CD4-positive, alpha-beta memory T cell (primary cell): Measurements from ENCODE around the gene F11R. TPM values are rescaled to one million over a fixed set of nuclear protein-coding genes. Genes with fewer than 3 reads are reported as not detected.
"Not testable (repeated sequence)": the region's sequence is repeated elsewhere in the genome, so short reads cannot be mapped to it uniquely, and the experiment has no call there.

ENCODE experiments used
- CTCF ChIA-PET: fragments of 350-600 bp; sonication (Branson Sonifier 250); formaldehyde crosslinking; loops from one replicate; lab custom pipeline; 2021; ENCODE audit warnings: inconsistent platforms; ENCODE audit not compliant: partially characterized antibody; lab: Charles Lee
- POLR2A ChIA-PET: fragments of 350-600 bp; sonication (Branson Sonifier 250); formaldehyde crosslinking; loops from one replicate; lab custom pipeline; 2021; ENCODE audit not compliant: partially characterized antibody; lab: Charles Lee
- DNase-seq, 5 donors: peaks; one replicate each; pipeline versions ENCODE4 v3.0.0 to v3.0.0-alpha.2; 2020 to 2022; ENCODE audit warnings: mixed read lengths in 1 of 5
- H3K27ac ChIP-seq: one replicate; pipeline ENCODE4 v1.7.0; 2013; ENCODE audit warnings: low read depth, low read length
- H3K27me3 ChIP-seq: 2 replicates; pipeline ENCODE4 v1.7.0; 2013; ENCODE audit warnings: mild to moderate bottlenecking, low read length, moderate library complexity; ENCODE audit not compliant: insufficient read depth
- H3K36me3 ChIP-seq: 2 replicates; pipeline ENCODE4 v1.7.0; 2013; ENCODE audit warnings: mild to moderate bottlenecking, low read length, moderate library complexity; ENCODE audit not compliant: insufficient read depth
- H3K4me1 ChIP-seq: 2 replicates; pipeline ENCODE4 v1.7.0; 2013; ENCODE audit warnings: mild to moderate bottlenecking, low read length, moderate library complexity; ENCODE audit not compliant: insufficient read depth
- H3K4me3 ChIP-seq, 2 donors: one replicate each; pipeline ENCODE4 v1.7.0; 2013; ENCODE audit warnings: low read length in 2 of 2, mild to moderate bottlenecking in 1 of 2
- H3K9me3 ChIP-seq, 2 donors: one replicate each; pipeline ENCODE4 v1.7.0; 2013; ENCODE audit warnings: low read length in 2 of 2, control low read depth in 1 of 2; ENCODE audit not compliant: control insufficient read depth in 1 of 2
- H3K27ac Mint-ChIP-seq, 7 donors: one replicate each; pipeline ENCODE4 v1.8.0; 2020 to 2021; ENCODE audit warnings: mixed read lengths in 7 of 7, mild to moderate bottlenecking in 6 of 7, inconsistent platforms in 3 of 7, moderate library complexity in 3 of 7
- H3K27me3 Mint-ChIP-seq, 2 donors: one replicate each; pipeline ENCODE4 v1.8.0; 2020 to 2021; ENCODE audit warnings: mixed read lengths in 2 of 2
- H3K36me3 Mint-ChIP-seq, 2 donors: one replicate each; pipeline ENCODE4 v1.8.0; 2020 to 2021; ENCODE audit warnings: mixed read lengths in 2 of 2, inconsistent platforms in 1 of 2, mild to moderate bottlenecking in 1 of 2
- H3K4me1 Mint-ChIP-seq, 4 donors: one replicate each; pipeline ENCODE4 v1.8.0; 2020 to 2021; ENCODE audit warnings: mixed read lengths in 4 of 4, mild to moderate bottlenecking in 1 of 4
- H3K4me3 Mint-ChIP-seq, 8 donors: one replicate each; pipeline ENCODE4 v1.8.0; 2020 to 2021; ENCODE audit warnings: mixed read lengths in 8 of 8, mild to moderate bottlenecking in 7 of 8, moderate library complexity in 6 of 8, inconsistent platforms in 3 of 8
- H3K9me3 Mint-ChIP-seq, 8 donors: one replicate each; pipeline ENCODE4 v1.8.0; 2020 to 2021; ENCODE audit warnings: mixed read lengths in 8 of 8, mild to moderate bottlenecking in 5 of 8, inconsistent platforms in 3 of 8, moderate library complexity in 1 of 8
- intact Hi-C: fragments of 100-400 bp; cut with micrococcal nuclease; formaldehyde crosslinking; loops from one replicate; pipeline ENCODE4 v1.15.1; 2023
- polyA plus RNA-seq, 2 donors: library from polyadenylated mRNA; unstranded; fragments of 300-500 nt; fragmentation: Illumina TruSeq; gene quantifications; one replicate each; pipeline ENCODE4 v1.2.3, GENCODE V29; 2021
- total RNA-seq, 2 experiments: library from RNA; stranded (reverse); gene quantifications; one replicate each; pipeline ENCODE4 v1.2.3, GENCODE V29; 2021

Gene F11R
- total and polyA plus RNA-seq, 4 experiments from 2014 or later = 15.9 to 33.2 (median 23.2) TPM

- no peaks in the 10 kb centered on the region for H3K27me3 ChIP-seq
- peaks cover 47% of the 10 kb centered on the region for H3K4me1 ChIP-seq
- Mint-ChIP-seq H3K4me3 (peak within 1 kb of the TSS; percentile 87 to 95 (median 91)), H3K4me1 (peaks cover 25 to 56% (median 38%) of the 10 kb centered on the region in 4 donors), H3K9me3 (peaks cover 0 to 3% (median 0%) of the 10 kb centered on the region in 8 donors), H3K27ac (peak within 1 kb of the TSS; percentile 89 to 99 (median 97)), H3K27me3 (no peaks in the 10 kb centered on the region), H3K36me3 (peaks cover 23 to 41% of the 10 kb centered on the region in 2 donors)
- H3K36me3 ChIP-seq = peaks cover 40% of the 10 kb centered on the region
- intact Hi-C loops = loop anchor here (1.0 to 5.0 kb wide), 2 partner anchors 17 to 41 kb away; partner anchors contain the start of gene F11R
- ChIA-PET CTCF (interaction anchor here (0.7 to 10.7 kb wide), 11 partner anchors 19 to 253 kb away, joined by 3 to 171 read pairs (median 3); partner anchors contain the start of genes ARHGAP30, F11R, KLHDC9 and NIT1), POLR2A (interaction anchor here (0.6 to 21.2 kb wide), 16 partner anchors 9 to 410 kb away, joined by 3 to 602 read pairs (median 5); partner anchors contain the start of genes ARHGAP30, DEDD, F11R and KLHDC9)
- peak within 1 kb of the TSS; percentile 65 to 96 for H3K4me3 ChIP-seq
- peak; percentile 88 to 95 (median 89) for DNase-seq
- H3K27ac ChIP-seq = peak within 1 kb of the TSS; percentile 83
- no peaks in the 10 kb centered on the region for H3K9me3 ChIP-seq
Measured at GRCh38 chr1:161038523-161039153, 17.7 kb upstream of the F11R start, which contains the start of gene TSTD1. Gene TSTD1 (minus strand): TSS chr1:161038964. CDS start chr1:161038889, 75 bp downstream.

- Mint-ChIP-seq H3K4me3 (peak overlapping the region; percentile 87 to 95 (median 91)), H3K27ac (peak overlapping the region; percentile 89 to 99 (median 97)), H3K9me3 (peaks cover 0 to 3% (median 0%) of the 10 kb centered on the region in 8 donors), H3K4me1 (peaks cover 26 to 53% (median 35%) of the 10 kb centered on the region in 4 donors), H3K27me3 (no peaks in the 10 kb centered on the region), H3K36me3 (peaks cover 22 to 39% of the 10 kb centered on the region in 2 donors)
- peak overlapping the region; percentile 65 to 96 for H3K4me3 ChIP-seq
- peak overlapping the region; percentile 83 for H3K27ac ChIP-seq
- POLR2A ChIA-PET = interaction anchor here (1.0 to 21.2 kb wide), 14 partner anchors 10 to 409 kb away, joined by 3 to 602 read pairs (median 6); partner anchors contain the start of genes ARHGAP30, DEDD, F11R and KLHDC9
- H3K36me3 ChIP-seq = peaks cover 35% of the 10 kb centered on the region
- DNase-seq = no peak
- H3K27me3 ChIP-seq = no peaks in the 10 kb centered on the region
- intact Hi-C loops = loop anchor here (1.0 to 5.0 kb wide), 2 partner anchors 17 to 41 kb away; partner anchors contain the start of gene F11R
- no peaks in the 10 kb centered on the region for H3K9me3 ChIP-seq
- CTCF ChIA-PET = interaction anchor here (1.0 to 10.7 kb wide), 9 partner anchors 18 to 253 kb away, joined by 3 to 171 read pairs (median 3); partner anchors contain the start of genes ARHGAP30, F11R, KLHDC9 and NIT1
- H3K4me1 ChIP-seq = peaks cover 41% of the 10 kb centered on the region
Measured at GRCh38 chr1:161037661-161038522, 16.9 kb upstream of the F11R start.

GRCh38 chr1:161033751-161034150 is 12.8 kb upstream of the F11R start:
- H3K4me1 ChIP-seq = peaks cover 13% of the 10 kb centered on the region
- Mint-ChIP-seq H3K27ac (no peak overlapping the region), H3K4me3 (no peak overlapping the region), H3K4me1 (peaks cover 10 to 30% (median 16%) of the 10 kb centered on the region in 4 donors), H3K27me3 (no peaks in the 10 kb centered on the region), H3K9me3 (peaks cover 0 to under 1% (median 0%) of the 10 kb centered on the region in 8 donors), H3K36me3 (peaks cover under 1 to 2% of the 10 kb centered on the region in 2 donors)
- H3K27me3 ChIP-seq = no peaks in the 10 kb centered on the region
- H3K36me3 ChIP-seq = no peaks in the 10 kb centered on the region
- CTCF ChIA-PET = interaction anchor here (1.2 kb wide), 1 partner anchor 36 kb away, joined by 4 read pairs; no protein-coding TSS in a partner anchor
- intact Hi-C loops = no loop called here
- no peak for DNase-seq
- H3K9me3 ChIP-seq = no peaks in the 10 kb centered on the region
- no peak overlapping the region for H3K27ac ChIP-seq
- POLR2A ChIA-PET = interaction anchor here (1.0 to 4.6 kb wide), 2 partner anchors 12 to 20 kb away, joined by 3 to 18 read pairs; partner anchors contain the start of gene USF1
- H3K4me3 ChIP-seq = no peak overlapping the region

GRCh38 chr1:161032409-161032808 is 11.5 kb upstream of the F11R start:
- intact Hi-C loops = no loop called here
- H3K4me3 ChIP-seq = no peak overlapping the region
- H3K27ac ChIP-seq = no peak overlapping the region
- no peak overlapping the region for H3K4me3 Mint-ChIP-seq
- H3K27me3 ChIP-seq = no peaks in the 10 kb centered on the region
- H3K27me3 Mint-ChIP-seq = no peaks in the 10 kb centered on the region
- no peak for DNase-seq
- no peaks in the 10 kb centered on the region for H3K36me3 Mint-ChIP-seq
- no peak overlapping the region for H3K27ac Mint-ChIP-seq
- H3K4me1 Mint-ChIP-seq = peaks cover 5 to 17% (median 9%) of the 10 kb centered on the region in 4 donors
- no peaks in the 10 kb centered on the region for H3K36me3 ChIP-seq
- POLR2A ChIA-PET = interaction anchor here (0.6 to 4.6 kb wide), 3 partner anchors 12 to 38 kb away, joined by 3 to 18 read pairs (median 5); partner anchors contain the start of genes ARHGAP30, F11R and USF1
- no peaks in the 10 kb centered on the region for H3K9me3 ChIP-seq
- peaks cover 4% of the 10 kb centered on the region for H3K4me1 ChIP-seq
- CTCF ChIA-PET = interaction anchor here (0.8 to 1.2 kb wide), 2 partner anchors 35 to 37 kb away, joined by 3 to 4 read pairs; no protein-coding TSS in a partner anchor
- H3K9me3 Mint-ChIP-seq = no peaks in the 10 kb centered on the region

- H3K27ac Mint-ChIP-seq = peak overlapping the region in 1 of 7 donors; percentile 68
- no peaks in the 10 kb centered on the region for H3K36me3 ChIP-seq
- H3K4me3 Mint-ChIP-seq = no peak overlapping the region
- H3K4me1 Mint-ChIP-seq = peaks cover 4 to 13% (median 7%) of the 10 kb centered on the region in 4 donors
- DNase-seq = no peak
- no peaks in the 10 kb centered on the region for H3K4me1 ChIP-seq
- H3K36me3 Mint-ChIP-seq = peaks cover 0 to 4% of the 10 kb centered on the region in 2 donors
- peaks cover 0 to 5% (median 0%) of the 10 kb centered on the region in 8 donors for H3K9me3 Mint-ChIP-seq
- no peaks in the 10 kb centered on the region for H3K27me3 Mint-ChIP-seq
- intact Hi-C loops = no loop called here
- H3K27ac ChIP-seq = no peak overlapping the region
- H3K27me3 ChIP-seq = no peaks in the 10 kb centered on the region
- no peaks in the 10 kb centered on the region for H3K9me3 ChIP-seq
- CTCF ChIA-PET = interaction anchor here (0.8 kb wide), 1 partner anchor 37 kb away, joined by 3 read pairs; no protein-coding TSS in a partner anchor
- H3K4me3 ChIP-seq = no peak overlapping the region
- POLR2A ChIA-PET = interaction anchor here (0.6 to 4.6 kb wide), 3 partner anchors 11 to 38 kb away, joined by 3 to 18 read pairs (median 5); partner anchors contain the start of genes ARHGAP30, F11R and USF1
Measured at GRCh38 chr1:161031874-161032273, 10.9 kb upstream of the F11R start.

GRCh38 chr1:161029466-161029865 is 8.5 kb upstream of the F11R start:
- peaks cover 4 to 14% (median 9%) of the 10 kb centered on the region in 4 donors for H3K4me1 Mint-ChIP-seq
- H3K27me3 Mint-ChIP-seq, H3K4me3 Mint-ChIP-seq, intact Hi-C loops, H3K27ac ChIP-seq, CTCF ChIA-PET, H3K9me3 ChIP-seq, H3K36me3 Mint-ChIP-seq, H3K9me3 Mint-ChIP-seq, H3K27me3 ChIP-seq, POLR2A ChIA-PET, H3K27ac Mint-ChIP-seq, H3K4me1 ChIP-seq, H3K36me3 ChIP-seq, H3K4me3 ChIP-seq, DNase-seq: not testable (repeated sequence)
